Neutrophil (primary cell): ENCODE measurements around the gene KLHL2.

Source experiments
- H3K27ac ChIP-seq: fragments of 200-600 bp; sonication (generic); 2 replicates; pipeline ENCODE4 v1.5.1; 2016; ENCODE audit warnings: mild to moderate bottlenecking, moderate library complexity
- H3K27me3 ChIP-seq: fragments of 200-600 bp; sonication (generic); 2 replicates; pipeline ENCODE4 v1.6.0; 2016; ENCODE audit warnings: mild to moderate bottlenecking
- H3K36me3 ChIP-seq: fragments of 200-600 bp; sonication (generic); 2 replicates; pipeline ENCODE4 v1.5.1; 2017
- H3K4me1 ChIP-seq, 2 experiments: fragments of 200-600 bp in 1 of 2; sonication (generic) in 1 of 2; 1 replicate in 1 of 2; 2 replicates in 1 of 2; pipeline versions ENCODE4 v1.5.1 to v1.6.1; 2013 to 2016; ENCODE audit warnings: low read depth in 1 of 2, low read length in 1 of 2, mild to moderate bottlenecking in 1 of 2, moderate library complexity in 1 of 2; ENCODE audit not compliant: control insufficient read depth in 1 of 2, insufficient read depth in 1 of 2
- H3K4me3 ChIP-seq, 2 experiments: fragments of 200-600 bp in 1 of 2; sonication (generic) in 1 of 2; 1 replicate in 1 of 2; 2 replicates in 1 of 2; pipeline ENCODE4 v1.5.1; 2013 to 2016; ENCODE audit warnings: low read depth in 1 of 2, low read length in 1 of 2, mild to moderate bottlenecking in 1 of 2, moderate library complexity in 1 of 2
- H3K9me3 ChIP-seq: fragments of 200-600 bp; sonication (generic); 2 replicates; pipeline ENCODE4 v1.5.1; 2016
- TF ChIP-seq, protein P1 (sequence below): fragments of 200-600 bp; sonication (generic); IDR thresholded peaks from 2 replicates; pipeline ENCODE4 v1.5.1; 2016; ENCODE audit warnings: antibody characterized with exemption

The KLHL2 gene

GRCh38 chr4:165308606-165309005, 101.2 kb downstream of the KLHL2 start:
- H3K27ac ChIP-seq, result no peak overlapping the region
- TF ChIP-seq, protein P1, sequence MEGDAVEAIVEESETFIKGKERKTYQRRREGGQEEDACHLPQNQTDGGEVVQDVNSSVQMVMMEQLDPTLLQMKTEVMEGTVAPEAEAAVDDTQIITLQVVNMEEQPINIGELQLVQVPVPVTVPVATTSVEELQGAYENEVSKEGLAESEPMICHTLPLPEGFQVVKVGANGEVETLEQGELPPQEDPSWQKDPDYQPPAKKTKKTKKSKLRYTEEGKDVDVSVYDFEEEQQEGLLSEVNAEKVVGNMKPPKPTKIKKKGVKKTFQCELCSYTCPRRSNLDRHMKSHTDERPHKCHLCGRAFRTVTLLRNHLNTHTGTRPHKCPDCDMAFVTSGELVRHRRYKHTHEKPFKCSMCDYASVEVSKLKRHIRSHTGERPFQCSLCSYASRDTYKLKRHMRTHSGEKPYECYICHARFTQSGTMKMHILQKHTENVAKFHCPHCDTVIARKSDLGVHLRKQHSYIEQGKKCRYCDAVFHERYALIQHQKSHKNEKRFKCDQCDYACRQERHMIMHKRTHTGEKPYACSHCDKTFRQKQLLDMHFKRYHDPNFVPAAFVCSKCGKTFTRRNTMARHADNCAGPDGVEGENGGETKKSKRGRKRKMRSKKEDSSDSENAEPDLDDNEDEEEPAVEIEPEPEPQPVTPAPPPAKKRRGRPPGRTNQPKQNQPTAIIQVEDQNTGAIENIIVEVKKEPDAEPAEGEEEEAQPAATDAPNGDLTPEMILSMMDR, result no peak
- H3K4me3 ChIP-seq, result no peak overlapping the region
- H3K36me3 ChIP-seq, result peaks cover 51% of the 10 kb centered on the region
- H3K27me3 ChIP-seq, result no peaks in the 10 kb centered on the region
- no peaks in the 10 kb centered on the region for H3K4me1 ChIP-seq
- H3K9me3 ChIP-seq, result no peaks in the 10 kb centered on the region

DNA sequence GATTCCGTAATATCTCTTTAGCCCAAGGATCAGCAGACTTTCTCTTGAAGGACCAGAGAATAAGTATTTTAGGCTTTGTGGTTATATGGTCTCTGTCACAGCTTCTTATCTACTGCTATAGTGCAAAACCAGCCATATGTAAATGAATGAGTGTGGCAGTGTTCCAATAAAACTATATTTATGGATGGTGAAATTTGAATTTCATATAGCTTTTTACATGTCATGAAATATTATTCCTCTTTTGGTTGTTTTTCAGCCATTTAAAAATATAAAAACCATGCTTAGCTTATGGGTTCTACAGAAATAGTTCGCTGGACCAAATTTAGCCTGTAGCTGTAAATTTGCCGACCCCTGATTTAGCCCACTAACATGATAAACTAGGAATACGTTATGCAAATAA, 102.1 kb downstream of the KLHL2 start:
- peaks cover 60% of the 10 kb centered on the region for H3K36me3 ChIP-seq
- H3K4me3 ChIP-seq, result no peak overlapping the region
- H3K27me3 ChIP-seq, result no peaks in the 10 kb centered on the region
- TF ChIP-seq, protein P1, result no peak
- H3K4me1 ChIP-seq, result no peaks in the 10 kb centered on the region
- no peak overlapping the region for H3K27ac ChIP-seq
- no peaks in the 10 kb centered on the region for H3K9me3 ChIP-seq

GRCh38 chr4:165312506-165312905, 105.1 kb downstream of the KLHL2 start:
- Histone ChIP-seq H3K4me3 (no peak overlapping the region), H3K9me3 (no peaks in the 10 kb centered on the region), H3K36me3 (peaks cover 66% of the 10 kb centered on the region), H3K27ac (no peak overlapping the region), H3K4me1 (no peaks in the 10 kb centered on the region), H3K27me3 (no peaks in the 10 kb centered on the region)
- TF ChIP-seq, protein P1, result no peak

GRCh38 chr4:165319030-165319429, 111.7 kb downstream of the KLHL2 start:
- Histone ChIP-seq H3K27me3 (no peaks in the 10 kb centered on the region), H3K4me3 (no peak overlapping the region), H3K36me3 (peaks cover 52% of the 10 kb centered on the region), H3K4me1 (peaks cover 7 to 8% of the 10 kb centered on the region in 2 experiments), H3K27ac (no peak overlapping the region), H3K9me3 (no peaks in the 10 kb centered on the region)
- TF ChIP-seq, protein P1, result no peak

GRCh38 chr4:165319509-165319908, 112.1 kb downstream of the KLHL2 start:
- H3K4me1 ChIP-seq, result peaks cover 7 to 8% of the 10 kb centered on the region in 2 experiments
- H3K27ac ChIP-seq, result no peak overlapping the region
- TF ChIP-seq, protein P1, result no peak
- H3K27me3 ChIP-seq, result no peaks in the 10 kb centered on the region
- H3K4me3 ChIP-seq, result no peak overlapping the region
- peaks cover 52% of the 10 kb centered on the region for H3K36me3 ChIP-seq
- H3K9me3 ChIP-seq, result no peaks in the 10 kb centered on the region
